NK-92 (cell line): ENCODE results near the gene TMEM238L.

Experiments
- DNase-seq: peaks from one replicate; lab custom pipeline; 2025; ENCODE audit not compliant: unreplicated experiment; lab: John Stamatoyannopoulos, UW

TMEM238L gene

GRCh38 chr17:10805911-10806310, 2.0 kb upstream of the TMEM238L start:
- DNase-seq = no peak

GRCh38 chr17:10804546-10804945, 647 bp upstream of the TMEM238L start:
- DNase-seq = no peak

- no peak for DNase-seq
These were observed 549 bp downstream of the TMEM238L start for GRCh38 chr17:10803350-10803749.

- DNase-seq = no peak
These were observed 1.2 kb downstream of the TMEM238L start for GRCh38 chr17:10802496-10803284.

- no peak for DNase-seq
These were observed 4.5 kb downstream of the TMEM238L start for GRCh38 chr17:10799407-10799806.

- no peak for DNase-seq
These were observed 5.0 kb downstream of the TMEM238L start for GRCh38 chr17:10798910-10799309.

GRCh38 chr17:10798332-10798749, 5.6 kb downstream of the TMEM238L start:
- no peak for DNase-seq

GRCh38 chr17:10797476-10798328, 6.2 kb downstream of the TMEM238L start:
- DNase-seq = no peak

GRCh38 chr17:10793816-10794215, 10.1 kb downstream of the TMEM238L start:
- no peak for DNase-seq

- no peak for DNase-seq
These were observed 10.6 kb downstream of the TMEM238L start for GRCh38 chr17:10793256-10793655.

GRCh38 chr17:10792151-10792550, 11.7 kb downstream of the TMEM238L start:
- DNase-seq = no peak

GRCh38 chr17:10790491-10791401, 13.2 kb downstream of the TMEM238L start:
- no peak for DNase-seq

- DNase-seq = no peak
These were observed 14.1 kb downstream of the TMEM238L start for GRCh38 chr17:10789694-10790271.

- no peak for DNase-seq
These were observed 16.4 kb downstream of the TMEM238L start for GRCh38 chr17:10787306-10788045.

- no peak for DNase-seq
These were observed 18.6 kb downstream of the TMEM238L start for GRCh38 chr17:10785295-10785694.

- no peak for DNase-seq
These were observed 24.3 kb downstream of the TMEM238L start for GRCh38 chr17:10779609-10780008.

GRCh38 chr17:10777890-10778289, 26.0 kb downstream of the TMEM238L start:
- DNase-seq = no peak

- no peak for DNase-seq
These were observed 26.6 kb downstream of the TMEM238L start for GRCh38 chr17:10777131-10777807.

- no peak for DNase-seq
These were observed 27.5 kb downstream of the TMEM238L start for GRCh38 chr17:10776381-10776780.
